ENCODE measurements around the gene RAB20.
"Not testable (repeated sequence)": the region's sequence is repeated elsewhere in the genome, so short reads cannot be mapped to it uniquely, and the experiment has no call there.

RAB20 gene

DNA sequence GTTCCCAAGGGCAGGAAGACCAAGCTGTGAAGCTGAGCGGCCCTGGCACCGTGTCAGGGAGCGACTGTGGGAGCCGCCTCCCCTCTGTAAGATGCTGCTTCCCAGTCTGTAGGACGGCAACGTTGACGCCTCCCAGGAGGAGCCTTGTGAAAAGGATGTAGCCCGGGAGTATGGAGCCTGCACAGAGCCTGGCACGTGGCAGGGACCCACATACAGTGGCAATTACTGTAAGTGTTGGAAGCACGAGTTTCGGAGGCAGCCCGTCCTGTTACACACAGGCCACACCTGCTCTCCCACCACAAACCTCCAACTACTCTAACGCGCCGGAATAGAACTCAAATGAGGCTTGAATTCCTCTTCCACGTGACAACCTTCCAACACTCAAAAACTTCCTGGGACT, 6.6 kb downstream of the RAB20 start:
- DNase-seq (ENCODE audit: low read depth, low spot score), result no peak

DNA sequence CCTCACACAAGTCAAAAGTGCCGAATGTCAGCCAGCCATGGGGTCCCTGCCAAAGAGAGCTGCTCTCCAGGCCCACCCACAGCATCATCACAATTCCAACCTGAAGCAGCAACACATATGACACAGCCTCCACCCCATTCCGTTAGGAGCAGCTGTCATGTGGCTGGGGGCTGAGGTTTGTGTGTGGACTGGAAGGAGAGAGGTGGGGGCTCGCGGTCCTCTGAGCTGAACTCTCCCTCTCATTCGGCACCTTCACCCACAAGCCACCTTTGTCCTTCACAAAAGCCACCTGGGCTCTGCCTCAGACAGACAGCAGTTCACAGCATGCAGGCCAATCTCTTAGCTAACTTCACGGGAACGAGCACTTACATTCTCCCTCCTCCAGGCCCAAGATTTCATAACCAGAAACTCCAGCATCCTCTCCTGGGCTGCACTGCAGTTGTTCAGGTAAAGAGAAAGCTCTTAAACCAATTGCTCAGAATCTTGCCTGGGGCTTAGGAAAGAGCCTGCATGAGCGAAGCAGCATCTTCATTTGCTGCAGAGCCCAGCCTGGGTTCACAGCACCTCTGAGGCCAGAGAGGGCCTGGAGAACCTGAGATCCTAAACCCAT, 7.2 kb downstream of the RAB20 start:
- DNase-seq (ENCODE audit: low read depth, low spot score), result no peak

DNA sequence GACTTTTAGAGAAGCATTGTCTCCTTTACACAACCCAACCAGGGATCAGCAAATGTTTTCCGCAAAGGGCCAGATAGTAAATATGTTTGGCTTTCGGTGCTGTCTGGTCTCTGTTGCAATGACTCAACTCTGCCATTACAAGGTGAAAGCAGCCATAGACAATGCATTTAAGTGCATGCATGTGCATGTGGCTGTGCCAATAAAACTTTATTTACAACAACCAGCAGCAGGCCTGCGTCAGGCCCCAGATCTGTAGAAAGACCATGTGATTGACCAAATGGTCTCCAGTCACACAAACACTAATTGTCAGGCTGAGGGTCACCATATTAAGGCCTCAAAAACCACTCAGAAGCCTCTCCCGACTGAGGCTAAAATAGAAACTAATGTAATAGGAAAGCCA, 8.1 kb downstream of the RAB20 start:
- no peak for DNase-seq (ENCODE audit: low read depth, low spot score)

DNA sequence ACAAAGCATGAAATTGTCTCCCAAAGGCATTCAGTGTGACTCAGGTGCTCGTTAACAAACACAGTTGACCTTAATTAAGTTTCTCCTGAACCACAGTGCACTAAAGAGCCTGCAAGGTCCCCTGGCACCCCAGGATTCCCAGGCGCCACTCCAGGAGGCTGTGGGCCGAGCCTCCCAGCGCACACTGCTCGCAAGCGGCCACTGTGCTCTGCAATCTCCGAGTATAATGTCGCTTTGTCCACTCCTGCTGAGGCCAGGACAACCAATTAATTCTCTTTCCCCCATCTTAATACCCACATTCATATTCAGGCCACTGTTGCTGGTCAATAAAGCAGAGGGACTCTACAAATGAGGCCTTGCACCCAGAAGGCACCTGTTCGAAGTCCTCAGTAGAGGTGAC, 8.8 kb downstream of the RAB20 start:
- DNase-seq (ENCODE audit: low read depth, low spot score), result no peak

DNA sequence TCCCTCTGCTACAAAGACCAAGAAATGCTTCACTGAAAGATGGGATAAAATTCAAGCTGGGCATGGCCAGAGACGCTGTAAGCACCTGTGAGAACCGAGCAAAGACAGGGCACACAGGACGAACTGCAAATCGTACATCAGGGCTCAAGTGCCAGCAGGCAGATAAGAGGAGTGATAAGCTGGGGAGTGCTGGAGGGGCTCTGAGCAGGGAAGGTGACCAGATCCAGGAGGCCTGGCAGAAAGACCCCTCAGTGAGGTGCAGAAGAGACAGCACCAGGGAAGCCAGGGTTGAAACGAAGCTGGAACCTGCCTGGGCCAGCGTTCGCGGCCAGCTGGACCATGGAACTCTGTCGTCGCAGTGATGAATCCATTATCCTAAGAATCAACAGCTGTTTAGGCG, 10.2 kb downstream of the RAB20 start:
- DNase-seq (ENCODE audit: low read depth, low spot score), result no peak

DNA sequence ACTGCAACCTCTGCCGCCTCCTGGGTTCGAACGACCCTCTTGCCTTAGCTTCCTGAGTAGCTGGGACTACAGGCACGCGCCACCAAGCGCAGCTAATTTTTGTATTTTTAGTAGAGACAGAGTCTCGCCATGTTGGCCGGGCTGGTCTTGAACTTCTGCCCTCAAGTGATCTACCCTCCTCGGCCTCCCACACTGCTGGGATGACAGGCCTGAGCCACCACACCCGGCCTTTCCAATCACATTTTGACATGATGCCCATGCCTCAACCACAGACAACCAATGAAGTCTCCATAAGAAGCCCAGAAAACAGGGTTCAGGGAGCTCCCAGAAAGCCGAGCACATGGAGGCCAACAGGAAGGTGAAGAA, 11.7 kb downstream of the RAB20 start:
- DNase-seq (ENCODE audit: low read depth, low spot score), result no peak

DNA sequence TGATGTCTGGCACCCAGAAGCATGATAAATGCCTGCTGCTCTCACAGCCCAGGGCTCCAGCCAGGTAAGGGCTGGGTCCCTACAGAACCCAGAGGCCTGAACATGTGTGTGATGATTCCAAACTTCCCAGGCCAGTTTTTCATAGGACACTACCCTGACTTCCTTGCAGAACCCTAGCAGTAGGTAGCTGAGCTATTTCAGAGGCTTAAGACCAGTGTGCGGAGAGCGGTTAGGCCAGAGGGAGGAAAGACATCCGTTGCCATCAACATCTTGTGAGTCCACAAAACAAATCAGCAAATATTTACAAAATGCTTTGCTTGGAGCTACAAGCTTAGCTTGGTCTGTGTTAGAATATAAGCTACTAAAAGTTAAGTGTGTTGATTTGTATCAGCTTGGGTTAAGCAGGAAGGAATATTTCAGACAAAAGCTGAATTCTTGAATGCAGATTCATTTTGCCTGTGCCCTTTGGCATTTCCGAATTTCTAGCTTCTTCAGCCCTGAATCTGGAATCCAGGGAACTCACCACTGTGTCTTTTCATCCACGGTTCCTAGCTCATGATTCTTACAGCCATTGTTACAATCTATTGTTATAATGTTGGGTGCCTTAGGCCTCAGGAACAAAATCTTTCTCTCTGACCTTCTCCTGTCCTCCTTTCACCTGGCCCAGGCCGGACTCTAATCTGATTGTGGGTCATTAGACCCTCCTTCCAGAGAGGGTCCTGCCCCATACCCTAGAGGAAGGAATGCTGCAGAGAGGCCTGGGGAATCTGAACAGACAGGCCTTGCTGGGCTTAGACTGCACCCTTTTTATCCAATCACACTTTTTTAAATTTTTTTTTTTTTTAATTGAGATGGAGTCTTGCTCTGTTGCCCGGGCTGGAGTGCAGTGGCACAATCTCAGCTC, 12.4 kb downstream of the RAB20 start:
- no peak for DNase-seq (ENCODE audit: low read depth, low spot score)

DNA sequence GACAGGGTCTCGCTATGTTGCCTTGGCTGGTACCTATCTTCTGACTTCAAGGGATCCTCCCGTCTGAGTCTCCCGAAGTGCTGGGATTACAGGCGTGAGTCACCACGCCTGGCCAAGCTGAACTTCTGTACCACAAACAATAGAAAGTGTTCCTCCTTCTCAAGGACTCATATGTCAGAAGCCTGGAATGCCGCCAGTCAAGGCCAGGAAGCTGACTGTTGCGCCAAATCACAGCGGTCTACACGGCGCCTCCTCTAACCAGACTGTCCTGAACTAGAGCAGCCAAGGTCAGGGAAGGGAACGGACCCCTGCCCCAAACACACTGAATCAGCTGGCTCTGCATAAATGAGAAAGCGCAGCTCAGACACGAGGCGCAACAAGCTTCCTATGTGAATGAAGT, 14.6 kb downstream of the RAB20 start:
- no peak for DNase-seq (ENCODE audit: low read depth, low spot score)

DNA sequence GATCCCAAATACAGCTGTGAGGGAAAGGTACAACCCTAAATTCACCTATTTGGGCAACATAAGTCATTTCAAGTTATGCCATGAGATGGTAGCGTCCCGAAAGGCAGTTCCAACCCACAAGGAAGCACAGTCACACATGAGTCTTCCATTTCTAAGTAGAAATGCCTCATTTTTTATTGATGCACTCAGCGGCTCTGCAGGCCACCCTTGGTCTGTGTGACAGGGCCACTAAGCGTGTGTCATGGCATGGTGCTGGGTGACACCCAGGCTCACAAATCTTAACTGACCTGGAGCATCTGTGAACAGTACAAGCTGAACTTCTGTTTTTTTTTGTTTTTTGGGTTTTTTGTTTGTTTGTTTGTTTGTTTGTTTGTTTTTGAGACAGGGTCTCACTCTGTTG, 15.1 kb downstream of the RAB20 start:
- DNase-seq (ENCODE audit: low read depth, low spot score), result no peak

DNA sequence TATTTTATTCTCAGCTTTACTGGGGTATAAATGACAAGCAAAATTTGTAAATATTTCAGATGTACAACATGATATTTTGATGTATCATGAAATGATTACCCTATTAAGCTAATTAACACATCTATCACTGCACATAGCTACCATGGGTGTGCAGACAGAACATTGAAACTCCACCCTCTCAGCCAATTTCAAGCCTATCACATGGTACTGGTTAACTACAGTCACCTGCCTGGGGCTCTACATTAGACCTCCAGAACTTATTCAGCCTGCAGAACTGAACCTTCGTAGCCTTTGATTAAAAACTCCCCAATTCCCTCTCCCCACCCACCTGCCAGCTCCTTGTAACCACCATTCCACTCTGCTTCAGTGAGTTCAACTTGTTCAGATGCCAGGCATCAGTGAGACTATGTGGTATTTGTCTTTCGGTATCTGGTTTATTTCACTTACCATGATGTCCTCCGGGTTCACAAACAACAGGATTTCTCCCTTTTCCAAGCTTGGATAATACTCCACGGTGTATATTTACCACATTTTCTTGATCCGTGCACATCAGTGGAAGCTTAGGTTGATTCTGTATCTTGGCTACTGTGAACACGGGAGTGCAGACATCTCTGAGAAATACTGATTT, 19.2 kb downstream of the RAB20 start:
- DNase-seq (ENCODE audit: low read depth, low spot score), result no peak

DNA sequence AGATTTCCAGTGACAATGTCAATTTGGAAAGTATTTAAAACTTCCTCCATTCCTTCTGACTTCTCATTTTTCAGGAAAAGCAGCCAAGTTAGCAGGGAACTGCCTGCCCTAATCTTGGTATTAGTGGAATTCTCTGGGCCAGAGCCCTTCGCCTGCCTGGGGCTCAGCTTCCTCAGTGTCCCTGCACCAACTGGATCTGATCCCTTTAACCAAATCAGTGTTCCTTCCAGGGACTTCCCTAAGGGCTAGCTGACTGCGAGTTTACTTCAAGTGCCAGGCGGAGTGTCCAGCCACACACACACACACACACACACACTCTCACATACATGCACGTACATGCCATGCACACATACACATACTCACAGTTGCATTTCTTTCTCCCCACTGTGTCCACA, 20.0 kb downstream of the RAB20 start:
- DNase-seq (ENCODE audit: low read depth, low spot score), result no peak

DNA sequence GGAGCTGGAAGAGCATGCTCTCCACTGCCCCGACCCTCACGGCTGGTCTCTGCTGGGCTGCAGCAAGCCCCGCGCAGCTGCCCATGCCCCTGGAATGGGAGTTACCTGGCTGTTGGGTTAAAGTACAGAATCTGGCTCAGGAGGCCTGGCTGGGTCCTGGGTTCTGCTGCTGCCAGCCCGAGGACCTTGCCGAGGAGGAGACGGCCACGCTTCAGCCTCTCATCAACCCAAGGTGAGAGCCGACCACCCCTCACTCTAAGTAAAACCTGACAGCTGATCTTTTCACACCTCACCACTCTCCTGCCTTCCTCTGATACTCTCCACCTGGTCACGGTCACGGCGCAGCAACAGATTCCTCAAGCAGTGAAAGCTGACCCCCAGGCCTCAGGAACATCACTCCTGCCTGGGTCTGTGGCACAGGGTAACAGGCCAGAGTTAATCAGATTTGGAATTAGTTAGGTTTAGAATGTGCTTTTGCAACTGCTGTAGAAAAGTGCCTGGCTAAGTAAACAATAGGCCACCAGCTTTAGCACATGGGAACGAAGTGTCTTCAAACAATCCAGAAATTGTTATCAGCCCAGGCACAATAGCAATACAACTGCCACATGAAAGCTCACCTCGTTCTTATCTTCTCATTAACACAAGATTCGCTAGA, 20.5 kb downstream of the RAB20 start:
- no peak for DNase-seq (ENCODE audit: low read depth, low spot score)

DNA sequence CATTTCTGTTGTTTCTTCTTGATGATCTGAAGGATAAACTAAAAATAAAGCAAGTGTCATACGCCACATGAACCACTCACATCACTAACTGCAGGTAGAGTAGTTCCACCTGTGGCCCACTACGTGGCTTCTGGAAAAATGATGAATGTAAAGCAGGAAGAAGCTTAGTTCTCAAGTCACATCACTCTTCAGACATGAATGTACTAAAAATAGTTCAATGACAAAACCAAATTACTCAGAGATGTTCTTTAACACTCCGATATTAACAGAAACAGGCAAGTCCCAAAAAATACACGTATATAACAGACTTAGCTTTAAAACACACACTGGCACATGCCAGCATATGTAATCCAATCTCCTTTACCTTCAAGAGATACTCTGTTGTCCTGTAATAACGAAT, 21.6 kb downstream of the RAB20 start:
- no peak for DNase-seq (ENCODE audit: low read depth, low spot score)

DNA sequence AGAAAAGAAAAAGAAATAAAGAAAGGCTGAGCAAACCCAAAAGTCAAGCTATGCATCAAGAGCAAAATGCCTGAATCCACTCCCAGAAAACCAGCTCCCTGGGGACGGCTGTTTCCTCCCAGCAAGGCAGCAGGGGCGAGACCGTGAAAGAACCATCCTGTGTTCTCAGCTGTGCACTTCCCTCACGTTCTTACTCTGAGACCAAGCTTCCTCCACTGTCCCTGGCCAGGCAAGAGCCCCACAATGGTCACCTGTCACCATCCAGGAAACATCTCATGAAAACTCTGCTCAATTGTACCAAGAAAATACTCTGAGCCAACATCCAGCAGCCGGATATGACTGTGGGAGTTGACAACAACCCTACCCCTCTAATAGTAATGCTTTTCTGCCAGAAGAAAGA, 22.9 kb downstream of the RAB20 start:
- DNase-seq (ENCODE audit: low read depth, low spot score), result no peak

DNA sequence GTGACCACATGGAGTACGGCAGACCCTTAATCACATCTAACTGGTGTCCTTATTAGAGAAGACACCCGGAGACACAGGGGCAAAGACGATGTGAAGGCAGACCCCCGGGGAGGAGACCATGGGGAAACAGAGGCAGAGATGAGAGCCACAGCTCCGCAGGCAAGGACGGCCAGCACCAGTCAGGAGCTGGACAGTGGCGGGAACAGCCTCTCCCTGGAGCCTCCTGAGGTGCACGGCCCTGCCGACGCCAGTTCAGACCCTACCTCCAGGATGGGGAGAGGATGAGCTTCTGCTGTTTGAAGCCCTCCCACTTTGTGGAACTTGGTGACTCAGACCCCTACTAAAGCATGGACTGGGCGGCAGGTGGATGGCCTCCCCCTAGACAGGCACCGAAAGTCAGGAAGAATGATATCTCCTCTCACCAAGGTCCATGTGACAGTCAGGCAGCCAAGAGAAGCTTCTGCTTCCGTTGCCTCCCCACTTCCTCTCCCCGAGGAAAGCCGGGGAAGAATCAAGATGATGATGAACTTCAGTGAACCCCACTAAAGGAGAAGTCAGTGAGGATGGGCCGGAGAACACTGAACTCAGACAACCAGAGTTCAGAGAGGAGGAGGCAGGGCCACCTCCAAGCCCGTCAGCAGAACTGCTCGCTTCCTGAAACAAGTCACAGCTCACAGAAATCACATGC, 25.4 kb downstream of the RAB20 start:
- DNase-seq (ENCODE audit: low read depth, low spot score), result no peak

DNA sequence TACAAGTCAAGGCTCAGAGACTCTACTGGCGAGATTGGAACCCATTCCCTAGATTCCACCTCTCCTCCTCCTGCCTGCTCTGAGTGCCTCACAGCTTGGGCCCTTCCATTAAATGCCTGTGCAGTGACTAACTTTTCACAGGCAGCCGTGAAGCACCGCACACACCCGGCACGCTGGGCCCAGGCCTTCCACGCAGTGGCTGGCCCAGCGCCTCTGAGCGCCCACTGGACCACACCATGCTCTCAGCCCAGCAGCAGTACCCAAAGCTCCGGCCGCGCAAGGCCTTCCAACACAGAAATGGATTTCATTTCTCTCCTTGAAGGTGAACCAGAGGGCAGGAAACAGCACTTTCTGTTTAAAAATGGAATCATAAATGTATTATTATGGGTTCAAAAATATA, 26.0 kb downstream of the RAB20 start:
- DNase-seq (ENCODE audit: low read depth, low spot score), result no peak

DNA sequence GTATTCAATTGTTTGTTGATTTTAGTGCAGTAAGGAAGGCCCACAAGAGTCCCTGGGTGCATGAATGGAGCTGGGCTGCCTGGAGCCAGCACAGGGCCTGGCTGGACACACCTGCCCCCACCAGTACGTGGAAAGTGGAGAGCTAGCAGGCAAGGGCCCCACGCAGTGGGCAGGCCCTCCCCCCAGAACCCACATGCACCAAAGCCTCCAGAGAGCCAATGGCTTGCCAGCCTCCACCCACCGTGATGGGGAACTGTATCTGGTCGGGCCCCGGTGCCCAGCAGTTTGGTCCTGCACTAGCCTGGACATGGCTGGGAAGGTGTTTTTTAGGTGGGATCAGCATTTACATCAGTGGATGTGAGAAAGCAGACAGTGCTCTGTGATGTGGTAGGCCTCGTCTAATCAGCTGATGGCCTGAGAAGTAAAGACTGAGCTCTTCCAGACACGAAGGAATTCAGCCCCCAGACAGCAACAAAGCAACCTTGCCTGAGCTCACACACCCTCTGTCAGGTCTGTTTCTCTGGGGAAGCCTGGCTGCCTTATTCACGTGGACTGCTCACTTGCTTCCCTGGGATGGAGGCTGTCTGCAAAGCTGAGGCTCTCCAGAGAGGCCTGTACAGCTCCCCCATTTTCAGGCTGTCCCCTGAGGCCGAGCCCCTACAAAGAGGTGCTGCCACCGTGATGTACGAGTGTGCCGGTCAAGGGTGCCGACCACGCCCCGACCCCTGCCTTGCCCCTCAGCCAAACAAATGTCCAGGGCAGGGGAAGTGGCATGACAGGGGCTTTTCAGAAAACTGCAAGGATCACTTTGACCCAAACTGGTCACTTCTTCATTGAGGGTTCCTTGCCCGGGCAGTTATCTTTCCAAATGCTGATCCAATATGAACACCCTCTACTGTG, 27.5 kb downstream of the RAB20 start:
- no peak for DNase-seq (ENCODE audit: low read depth, low spot score)

DNA sequence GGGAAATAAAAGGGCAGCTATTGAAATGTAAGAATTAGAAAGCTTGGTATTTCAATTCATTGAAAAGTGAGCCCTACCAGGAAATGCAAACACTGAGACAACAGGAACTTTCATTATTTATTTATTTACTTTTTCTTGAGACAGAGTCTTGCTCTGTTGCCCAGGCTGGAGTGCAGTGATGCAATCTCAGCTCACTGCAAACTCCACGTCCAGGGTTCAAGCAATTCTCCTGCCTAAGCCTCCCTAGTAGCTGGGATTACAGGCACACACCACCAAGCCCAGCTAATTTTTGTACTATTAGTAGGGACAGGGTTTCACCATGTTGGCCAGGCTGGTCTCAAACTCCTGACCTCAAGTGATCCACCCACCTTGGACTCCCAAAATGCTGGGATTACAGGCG, 29.3 kb downstream of the RAB20 start:
- DNase-seq (ENCODE audit: low read depth, low spot score), result not testable (repeated sequence)

DNA sequence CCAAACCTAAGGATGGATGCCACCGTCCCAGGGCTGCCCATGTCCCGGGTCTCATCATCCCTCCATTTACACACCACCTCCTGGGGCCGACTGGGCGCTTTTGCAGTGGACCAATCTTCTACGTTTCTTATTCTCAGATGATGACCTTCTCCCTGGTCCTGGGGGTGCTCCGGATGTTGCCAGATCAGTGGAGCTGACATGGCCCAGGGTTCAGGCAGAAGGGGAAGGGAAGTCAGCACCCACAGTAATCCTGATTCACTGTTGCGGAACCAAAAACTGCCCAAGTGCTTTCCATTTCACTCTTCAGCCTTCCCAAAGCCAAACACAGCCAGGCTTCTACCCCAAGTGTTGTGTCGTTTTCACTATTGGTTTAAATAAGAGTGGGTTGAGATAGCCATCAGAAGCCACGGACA, 29.8 kb downstream of the RAB20 start:
- DNase-seq (ENCODE audit: low read depth, low spot score), result no peak

DNA sequence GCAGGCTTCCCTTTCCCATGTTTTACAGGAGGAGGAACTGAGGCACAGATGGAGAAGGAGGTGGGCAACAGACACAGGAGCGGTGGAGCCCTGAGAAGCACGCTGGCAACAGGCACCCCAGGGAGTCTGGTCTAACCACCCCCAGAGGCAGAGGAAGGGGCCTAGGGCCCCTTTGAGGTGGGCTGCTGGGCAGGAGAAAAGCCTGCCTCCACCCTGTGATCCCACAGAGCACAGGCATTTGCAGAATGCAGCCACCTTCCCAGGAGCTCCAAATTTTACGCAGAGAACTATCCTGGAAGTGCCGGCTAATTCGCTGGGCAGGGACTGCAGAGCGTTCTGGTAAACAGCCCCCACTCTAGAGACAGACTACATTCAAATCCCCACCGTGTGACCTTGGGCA, 30.4 kb downstream of the RAB20 start:
- DNase-seq (ENCODE audit: low read depth, low spot score), result no peak

Measured in activated naive CD8-positive, alpha-beta T cell treated with anti-CD3 and anti-CD28 coated beads, Interleukin-2, amount 50 U/mL, for 16 hours (primary cell).